GM23338 (cell line): ENCODE data around the gene C1orf146. TPM values are rescaled to one million over a fixed set of nuclear protein-coding genes. Genes with fewer than 3 reads are reported as not detected.

Experiments
- ATAC-seq: fragments of 200-7000 bp; cut with Tn5 transposase; 3 replicates; pipeline ENCODE4 v1.9.1; 2020
- DNase-seq: peaks from one replicate; pipeline ENCODE4 v3.0.0-alpha.2; 2015; ENCODE audit warnings: low spot score
- H2AFZ ChIP-seq: fragments of 200-600 bp; sonication (generic); 2 replicates; pipeline ENCODE4 v1.8.0; 2016; ENCODE audit warnings: antibody characterized with exemption, mild to moderate bottlenecking, moderate library complexity
- H3F3A ChIP-seq: fragments of 200-600 bp; sonication (generic); replicated peaks from 2 replicates; pipeline ENCODE4 v1.8.0; 2017; ENCODE audit warnings: antibody characterized with exemption, mixed run types, low read depth
- H3K27ac ChIP-seq: fragments of 200-600 bp; sonication (generic); 2 replicates; pipeline ENCODE4 v1.6.1; 2016; ENCODE audit warnings: low read depth
- H3K27me3 ChIP-seq: fragments of 200-600 bp; sonication (generic); 2 replicates; pipeline ENCODE4 v1.8.0; 2016; ENCODE audit warnings: mild to moderate bottlenecking, mixed run types, moderate library complexity; ENCODE audit not compliant: insufficient read depth
- H3K36me3 ChIP-seq: fragments of 200-600 bp; sonication (generic); 2 replicates; pipeline ENCODE4 v1.8.0; 2016; ENCODE audit warnings: mild to moderate bottlenecking; ENCODE audit not compliant: insufficient read depth
- H3K4me1 ChIP-seq: fragments of 200-600 bp; sonication (generic); 2 replicates; pipeline ENCODE4 v1.8.0; 2016; ENCODE audit warnings: mild to moderate bottlenecking, moderate library complexity; ENCODE audit not compliant: insufficient read depth
- H3K4me2 ChIP-seq: fragments of 200-600 bp; sonication (generic); 2 replicates; pipeline ENCODE4 v1.7.1; 2017; ENCODE audit warnings: mixed run types
- H3K4me3 ChIP-seq: fragments of 200-600 bp; sonication (generic); 2 replicates; pipeline ENCODE4 v1.6.1; 2016; ENCODE audit warnings: mixed run types
- H3K79me2 ChIP-seq: fragments of 200-600 bp; sonication (generic); replicated peaks from 2 replicates; pipeline ENCODE4 v1.8.0; 2017; ENCODE audit warnings: mild to moderate bottlenecking; ENCODE audit not compliant: insufficient read depth
- H3K9me2 ChIP-seq: fragments of 200-600 bp; sonication (generic); 2 replicates; pipeline ENCODE4 v1.8.0; 2017; ENCODE audit not compliant: insufficient read depth
- H4K20me1 ChIP-seq: fragments of 200-600 bp; sonication (generic); replicated peaks from 2 replicates; pipeline ENCODE4 v1.8.0; 2017; ENCODE audit warnings: mild to moderate bottlenecking; ENCODE audit not compliant: insufficient read depth
- H3K27ac Mint-ChIP-seq: 2 replicates; pipeline ENCODE4 v1.8.0; 2020; ENCODE audit warnings: inconsistent platforms, mild to moderate bottlenecking, moderate library complexity, mixed read lengths
- H3K27me3 Mint-ChIP-seq: 3 replicates; pipeline ENCODE4 v1.8.0; 2022; ENCODE audit warnings: low read depth, mild to moderate bottlenecking, moderate library complexity, mixed read lengths, inconsistent platforms; ENCODE audit not compliant: insufficient read depth, poor library complexity
- H3K36me3 Mint-ChIP-seq: 3 replicates; pipeline ENCODE4 v1.8.0; 2021; ENCODE audit warnings: low read depth, mild to moderate bottlenecking, inconsistent platforms, moderate library complexity, mixed read lengths
- H3K4me1 Mint-ChIP-seq: 3 replicates; pipeline ENCODE4 v1.8.0; 2020; ENCODE audit warnings: mild to moderate bottlenecking, inconsistent platforms, mixed read lengths
- H3K4me3 Mint-ChIP-seq: 3 replicates; pipeline ENCODE4 v1.8.0; 2021; ENCODE audit warnings: moderate library complexity, mild to moderate bottlenecking, inconsistent platforms, mixed read lengths
- H3K9me3 Mint-ChIP-seq: 3 replicates; pipeline ENCODE4 v1.8.0; 2020; ENCODE audit warnings: moderate library complexity, mild to moderate bottlenecking, inconsistent platforms, mixed read lengths
- CREB1 ChIP-seq: fragments of 250-450 bp; sonication (Bioruptor Pico); IDR thresholded peaks from 2 replicates; pipeline ENCODE4 v1.5.0; 2020; ENCODE audit warnings: low read depth, mild to moderate bottlenecking, moderate library complexity
- EZH2 ChIP-seq: fragments of 200-600 bp; sonication (generic); IDR thresholded peaks from one replicate; pipeline ENCODE4 v1.8.0; 2017; ENCODE audit warnings: antibody characterized with exemption, mild to moderate bottlenecking, low read depth; ENCODE audit not compliant: unreplicated experiment
- EZH2phosphoT487 ChIP-seq: fragments of 200-600 bp; sonication (generic); IDR thresholded peaks from one replicate; pipeline ENCODE4 v1.8.1; 2018; ENCODE audit warnings: antibody characterized with exemption; ENCODE audit not compliant: unreplicated experiment
- STAT1 ChIP-seq: IDR thresholded peaks from one replicate; pipeline ENCODE4 v1.6.1; 2016; ENCODE audit warnings: antibody characterized with exemption; ENCODE audit not compliant: unreplicated experiment
- polyA plus RNA-seq: library from polyadenylated mRNA; unstranded; fragments of >200 nt; fragmentation: Nextera tagmentation; extraction: Ambion mirVana; gene quantifications from 2 replicates; pipeline ENCODE4 v1.2.1, GENCODE V29; 2016
- total RNA-seq: library from RNA; depleted of rRNA; stranded (reverse); fragments of >200 nt; shearing (Covaris generic); gene quantifications from 2 replicates; pipeline ENCODE4 v1.2.3, GENCODE V29; 2014
- TF ChIP-seq, protein P1 (sequence below): IDR thresholded peaks from 2 replicates; pipeline ENCODE4 v1.6.1; 2016; ENCODE audit warnings: antibody characterized with exemption
- TF ChIP-seq, protein P2 (sequence below), 2 experiments: fragments of 200-600 bp in 1 of 2; sonication (generic) in 1 of 2; conservative IDR thresholded peaks; 2 replicates each; pipeline versions ENCODE4 v1.5.1 to v1.6.1; 2016 to 2017; ENCODE audit warnings: antibody characterized with exemption in 2 of 2, low read depth in 2 of 2, mild to moderate bottlenecking in 2 of 2, moderate library complexity in 1 of 2
- TF ChIP-seq, protein P3 (sequence below): IDR thresholded peaks from one replicate; pipeline ENCODE4 v1.6.1; 2018; ENCODE audit warnings: antibody characterized with exemption; ENCODE audit not compliant: unreplicated experiment

The C1orf146 gene
- total and polyA plus RNA-seq, 2 experiments from 2014 or later, result not detected

DNA sequence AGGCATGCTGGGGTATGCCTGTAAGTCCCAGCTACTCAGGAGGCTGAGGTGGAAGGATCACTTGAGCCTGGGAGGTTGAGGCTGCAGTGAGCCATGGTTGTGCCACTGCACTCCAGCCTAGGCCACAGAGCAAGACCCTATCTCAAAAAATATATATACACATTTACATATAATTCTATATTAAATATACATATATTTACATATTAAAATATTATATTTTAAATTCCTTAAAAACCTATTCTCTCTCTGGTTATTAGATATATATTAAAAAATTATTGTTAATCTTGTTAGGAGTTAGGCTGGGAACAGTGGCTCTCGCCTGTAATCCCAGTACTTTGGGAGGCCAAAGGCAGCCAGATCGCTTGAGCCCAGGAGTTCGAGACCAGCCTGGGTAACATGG is 58.4 kb downstream of the C1orf146 start:
- no peaks in the 10 kb centered on the region for H3F3A ChIP-seq
- peaks cover 2% of the 10 kb centered on the region for H3K27me3 Mint-ChIP-seq
- H3K36me3 Mint-ChIP-seq, result peaks cover 46% of the 10 kb centered on the region

DNA sequence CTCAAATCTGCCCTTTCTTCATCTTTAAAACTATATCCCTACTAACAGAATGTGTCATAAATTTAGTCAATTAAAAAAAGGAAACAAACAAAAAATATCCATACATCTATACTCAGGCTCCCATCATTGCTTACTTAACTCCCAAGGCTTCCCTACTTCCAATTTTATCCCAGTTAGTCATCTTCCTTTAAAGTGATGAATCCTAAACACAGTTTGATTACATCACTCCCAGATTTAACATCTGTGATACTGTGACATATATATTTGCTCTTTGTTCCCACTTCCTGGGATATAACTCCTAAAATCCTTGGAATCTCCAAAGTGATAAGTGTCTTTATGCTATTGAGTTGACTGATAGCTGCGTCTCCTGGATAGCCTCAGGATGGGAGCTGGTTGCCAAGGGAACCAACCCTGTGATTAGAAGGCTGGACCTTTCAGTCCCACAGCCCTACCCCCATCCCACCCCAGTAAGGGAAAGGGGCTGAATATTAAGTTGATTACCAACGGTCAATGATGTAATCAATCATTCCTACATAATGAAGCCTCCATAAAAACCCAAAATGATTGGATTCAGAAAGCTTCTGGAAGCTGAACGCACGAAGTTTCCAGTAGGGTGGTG is 59.5 kb downstream of the C1orf146 start:
- Histone ChIP-seq H3K79me2 (peaks cover 8% of the 10 kb centered on the region), H3K27ac (no peak overlapping the region), H3K4me1 (no peaks in the 10 kb centered on the region), H3K27me3 (no peaks in the 10 kb centered on the region), H3K9me2 (no peaks in the 10 kb centered on the region), H3K36me3 (peaks cover 9% of the 10 kb centered on the region; the same call in 1 of the 2 replicates), H3F3A (no peaks in the 10 kb centered on the region), H2AFZ (no peak overlapping the region), H4K20me1 (0 out of 2 replicates have a peak, but pooled peaks cover 4% of the 10 kb centered on the region), H3K4me3 (no peak overlapping the region), H3K4me2 (no peak overlapping the region)
- no peak for ATAC-seq
- no peak overlapping the region for H3K4me3 Mint-ChIP-seq
- peaks cover 2% of the 10 kb centered on the region for H3K27me3 Mint-ChIP-seq
- no peaks in the 10 kb centered on the region for H3K4me1 Mint-ChIP-seq
- no peak overlapping the region for H3K27ac Mint-ChIP-seq
- no peak for DNase-seq
- peaks cover 50% of the 10 kb centered on the region for H3K36me3 Mint-ChIP-seq
- no peaks in the 10 kb centered on the region for H3K9me3 Mint-ChIP-seq
- TF ChIP-seq, protein P1, sequence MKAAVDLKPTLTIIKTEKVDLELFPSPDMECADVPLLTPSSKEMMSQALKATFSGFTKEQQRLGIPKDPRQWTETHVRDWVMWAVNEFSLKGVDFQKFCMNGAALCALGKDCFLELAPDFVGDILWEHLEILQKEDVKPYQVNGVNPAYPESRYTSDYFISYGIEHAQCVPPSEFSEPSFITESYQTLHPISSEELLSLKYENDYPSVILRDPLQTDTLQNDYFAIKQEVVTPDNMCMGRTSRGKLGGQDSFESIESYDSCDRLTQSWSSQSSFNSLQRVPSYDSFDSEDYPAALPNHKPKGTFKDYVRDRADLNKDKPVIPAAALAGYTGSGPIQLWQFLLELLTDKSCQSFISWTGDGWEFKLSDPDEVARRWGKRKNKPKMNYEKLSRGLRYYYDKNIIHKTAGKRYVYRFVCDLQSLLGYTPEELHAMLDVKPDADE, result no peak
- TF ChIP-seq EZH2 (no peak), CREB1 (CRISPR knock-in tag) (no peak), STAT1 (no peak), EZH2phosphoT487 (no peak)
- TF ChIP-seq, protein P2, sequence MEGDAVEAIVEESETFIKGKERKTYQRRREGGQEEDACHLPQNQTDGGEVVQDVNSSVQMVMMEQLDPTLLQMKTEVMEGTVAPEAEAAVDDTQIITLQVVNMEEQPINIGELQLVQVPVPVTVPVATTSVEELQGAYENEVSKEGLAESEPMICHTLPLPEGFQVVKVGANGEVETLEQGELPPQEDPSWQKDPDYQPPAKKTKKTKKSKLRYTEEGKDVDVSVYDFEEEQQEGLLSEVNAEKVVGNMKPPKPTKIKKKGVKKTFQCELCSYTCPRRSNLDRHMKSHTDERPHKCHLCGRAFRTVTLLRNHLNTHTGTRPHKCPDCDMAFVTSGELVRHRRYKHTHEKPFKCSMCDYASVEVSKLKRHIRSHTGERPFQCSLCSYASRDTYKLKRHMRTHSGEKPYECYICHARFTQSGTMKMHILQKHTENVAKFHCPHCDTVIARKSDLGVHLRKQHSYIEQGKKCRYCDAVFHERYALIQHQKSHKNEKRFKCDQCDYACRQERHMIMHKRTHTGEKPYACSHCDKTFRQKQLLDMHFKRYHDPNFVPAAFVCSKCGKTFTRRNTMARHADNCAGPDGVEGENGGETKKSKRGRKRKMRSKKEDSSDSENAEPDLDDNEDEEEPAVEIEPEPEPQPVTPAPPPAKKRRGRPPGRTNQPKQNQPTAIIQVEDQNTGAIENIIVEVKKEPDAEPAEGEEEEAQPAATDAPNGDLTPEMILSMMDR (conservative IDR thresholded peaks at IDR 0.05; ENCODE audit: low read depth in 2 of 2), result no peak
- TF ChIP-seq, protein P3, sequence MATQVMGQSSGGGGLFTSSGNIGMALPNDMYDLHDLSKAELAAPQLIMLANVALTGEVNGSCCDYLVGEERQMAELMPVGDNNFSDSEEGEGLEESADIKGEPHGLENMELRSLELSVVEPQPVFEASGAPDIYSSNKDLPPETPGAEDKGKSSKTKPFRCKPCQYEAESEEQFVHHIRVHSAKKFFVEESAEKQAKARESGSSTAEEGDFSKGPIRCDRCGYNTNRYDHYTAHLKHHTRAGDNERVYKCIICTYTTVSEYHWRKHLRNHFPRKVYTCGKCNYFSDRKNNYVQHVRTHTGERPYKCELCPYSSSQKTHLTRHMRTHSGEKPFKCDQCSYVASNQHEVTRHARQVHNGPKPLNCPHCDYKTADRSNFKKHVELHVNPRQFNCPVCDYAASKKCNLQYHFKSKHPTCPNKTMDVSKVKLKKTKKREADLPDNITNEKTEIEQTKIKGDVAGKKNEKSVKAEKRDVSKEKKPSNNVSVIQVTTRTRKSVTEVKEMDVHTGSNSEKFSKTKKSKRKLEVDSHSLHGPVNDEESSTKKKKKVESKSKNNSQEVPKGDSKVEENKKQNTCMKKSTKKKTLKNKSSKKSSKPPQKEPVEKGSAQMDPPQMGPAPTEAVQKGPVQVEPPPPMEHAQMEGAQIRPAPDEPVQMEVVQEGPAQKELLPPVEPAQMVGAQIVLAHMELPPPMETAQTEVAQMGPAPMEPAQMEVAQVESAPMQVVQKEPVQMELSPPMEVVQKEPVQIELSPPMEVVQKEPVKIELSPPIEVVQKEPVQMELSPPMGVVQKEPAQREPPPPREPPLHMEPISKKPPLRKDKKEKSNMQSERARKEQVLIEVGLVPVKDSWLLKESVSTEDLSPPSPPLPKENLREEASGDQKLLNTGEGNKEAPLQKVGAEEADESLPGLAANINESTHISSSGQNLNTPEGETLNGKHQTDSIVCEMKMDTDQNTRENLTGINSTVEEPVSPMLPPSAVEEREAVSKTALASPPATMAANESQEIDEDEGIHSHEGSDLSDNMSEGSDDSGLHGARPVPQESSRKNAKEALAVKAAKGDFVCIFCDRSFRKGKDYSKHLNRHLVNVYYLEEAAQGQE, result no peak

More for the DNA sequence above, 58.4 kb downstream of the C1orf146 start:
- ATAC-seq (no peak), DNase-seq (no peak)
- no peak for TF ChIP-seq STAT1
- TF ChIP-seq, protein P1, result no peak
- Histone ChIP-seq H3K79me2 (no peaks in the 10 kb centered on the region), H3K4me3 (no peak overlapping the region), H3K9me2 (no peaks in the 10 kb centered on the region), H3K4me2 (no peak overlapping the region), H4K20me1 (peaks cover 4% of the 10 kb centered on the region; the same call in 1 of the 2 replicates), H2AFZ (no peak overlapping the region), H3K36me3 (peaks cover 9% of the 10 kb centered on the region; the same call in 1 of the 2 replicates), H3K4me1 (no peaks in the 10 kb centered on the region), H3K27me3 (no peaks in the 10 kb centered on the region), H3K27ac (no peak overlapping the region)
- Mint-ChIP-seq H3K27ac (no peak overlapping the region), H3K4me1 (no peaks in the 10 kb centered on the region), H3K9me3 (no peaks in the 10 kb centered on the region), H3K4me3 (no peak overlapping the region)
